HG03095 (cell line): ENCODE results near the gene ARL4D.
"Not testable (repeated sequence)": the region's sequence is repeated elsewhere in the genome, so short reads cannot be mapped to it uniquely, and the experiment has no call there.

Source experiments
- ATAC-seq: cut with Tn5 transposase; IDR thresholded peaks from one replicate; pipeline ENCODE4 v1.9.1; 2021; ENCODE audit warnings: moderate library complexity; ENCODE audit not compliant: unreplicated experiment

Gene ARL4D

GRCh38 chr17:43398724-43399595 lies at the start of gene ARL4D:
Gene ARL4D (plus strand): TSS chr17:43398993. CDS start chr17:43399733, 740 bp downstream.
- no peak for ATAC-seq

- no peak for ATAC-seq
These were observed 49.7 kb upstream of the ARL4D start for GRCh38 chr17:43349142-43349541.

- ATAC-seq: no peak
These were observed 47.9 kb upstream of the ARL4D start for GRCh38 chr17:43350888-43351361.

- ATAC-seq: no peak
These were observed 47.1 kb upstream of the ARL4D start for GRCh38 chr17:43351691-43352090.

GRCh38 chr17:43352579-43353331 lies 46.0 kb upstream of the ARL4D start:
- ATAC-seq: no peak

- ATAC-seq: no peak
These were observed 45.4 kb upstream of the ARL4D start for GRCh38 chr17:43353393-43353792.

GRCh38 chr17:43354371-43354770 lies 44.4 kb upstream of the ARL4D start:
- no peak for ATAC-seq

- ATAC-seq: no peak
These were observed 42.3 kb upstream of the ARL4D start for GRCh38 chr17:43356450-43356849.

- no peak for ATAC-seq
These were observed 41.8 kb upstream of the ARL4D start for GRCh38 chr17:43356999-43357398.

- no peak for ATAC-seq
These were observed 39.2 kb upstream of the ARL4D start for GRCh38 chr17:43359469-43360110.

GRCh38 chr17:43360376-43360738 lies 38.4 kb upstream of the ARL4D start:
- ATAC-seq: no peak

GRCh38 chr17:43360739-43361505 lies 37.9 kb upstream of the ARL4D start:
- no peak for ATAC-seq

GRCh38 chr17:43363181-43363925 lies 35.4 kb upstream of the ARL4D start:
- ATAC-seq: no peak

GRCh38 chr17:43363926-43364285 lies 34.9 kb upstream of the ARL4D start:
- ATAC-seq: no peak

GRCh38 chr17:43365356-43365755 lies 33.4 kb upstream of the ARL4D start:
- ATAC-seq: no peak

- ATAC-seq: not testable (repeated sequence)
These were observed 32.9 kb upstream of the ARL4D start for GRCh38 chr17:43365921-43366320.

- no peak for ATAC-seq
These were observed 31.7 kb upstream of the ARL4D start for GRCh38 chr17:43366891-43367736.

- peak; percentile 30 for ATAC-seq
These were observed 31.0 kb upstream of the ARL4D start for GRCh38 chr17:43367737-43368242.
